ENCODE data around the gene HYDIN.
A peak's percentile ranks its signal among the peaks of the same experiment; 100 is the strongest.
"Not testable (repeated sequence)": the region's sequence is repeated elsewhere in the genome, so short reads cannot be mapped to it uniquely, and the experiment has no call there.

Gene HYDIN

DNA sequence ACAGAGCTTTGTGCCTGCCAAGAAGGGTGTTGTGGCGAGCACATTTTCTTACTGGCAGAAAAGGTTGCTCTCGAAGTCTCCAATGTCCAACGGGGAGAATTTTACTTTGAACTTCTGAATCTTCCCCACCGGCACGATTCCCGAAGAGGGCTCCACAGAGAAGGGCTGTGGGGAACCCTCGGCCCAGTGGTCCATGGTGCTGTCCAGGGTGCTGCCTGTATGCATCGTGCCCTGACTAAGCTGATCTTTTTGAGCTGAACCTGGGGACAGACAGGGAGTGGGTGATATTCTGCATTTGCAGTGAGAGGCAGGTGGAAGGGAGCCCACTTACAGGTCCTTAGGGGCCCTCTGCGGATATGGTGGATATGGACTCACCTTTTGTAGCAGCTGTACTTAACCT, 368.5 kb downstream of the HYDIN start:
- DNase-seq (ENCODE audit: low spot score): not testable (repeated sequence)

DNA sequence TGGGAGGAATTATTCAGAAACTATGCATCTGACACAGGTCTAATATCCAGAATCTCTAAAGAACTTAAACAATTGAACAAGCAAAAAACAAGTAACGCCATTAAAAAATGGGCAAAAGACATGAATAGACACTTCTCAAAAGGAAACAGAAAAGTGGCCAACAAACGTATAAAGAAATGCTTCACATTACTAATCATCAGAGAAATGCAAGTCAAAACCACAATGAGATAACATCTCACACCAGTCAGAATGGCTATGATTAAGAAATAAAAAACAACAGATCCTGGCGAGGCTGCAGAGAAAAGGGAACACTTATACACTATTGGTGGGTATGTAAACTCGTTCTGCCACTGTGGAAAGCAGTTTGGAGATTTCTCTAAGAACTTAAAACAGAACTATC, 379.2 kb downstream of the HYDIN start:
- DNase-seq (ENCODE audit: low spot score): not testable (repeated sequence)

- DNase-seq (ENCODE audit: low spot score): not testable (repeated sequence)
Measured at GRCh38 chr16:70823498-70824118, 406.9 kb downstream of the HYDIN start.

GRCh38 chr16:70822734-70823133, 407.8 kb downstream of the HYDIN start:
- not testable (repeated sequence) for DNase-seq (ENCODE audit: low spot score)

DNA sequence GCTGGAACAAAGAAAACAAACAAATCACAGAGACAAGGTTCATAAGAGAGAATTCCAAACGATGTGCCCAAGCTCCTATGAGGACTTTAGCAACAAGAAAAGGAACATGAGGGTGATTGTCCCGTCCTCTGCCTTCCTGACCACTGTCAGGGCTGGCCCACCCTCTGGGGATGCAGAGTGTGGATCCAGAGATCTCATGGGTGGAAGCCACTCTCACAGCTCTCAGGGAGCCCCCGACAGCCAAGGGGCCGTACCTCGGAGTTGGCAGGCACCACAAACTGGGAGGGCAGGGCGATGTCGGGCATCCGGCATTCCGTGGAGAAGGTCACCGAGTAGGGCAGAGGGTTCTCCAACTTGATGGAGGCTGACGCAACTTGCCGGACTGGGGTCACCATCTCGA, 412.4 kb downstream of the HYDIN start:
- DNase-seq (ENCODE audit: low spot score): not testable (repeated sequence)

- no peak for DNase-seq (ENCODE audit: low spot score)
Measured at GRCh38 chr16:70809392-70810060, 421.0 kb downstream of the HYDIN start.

DNA sequence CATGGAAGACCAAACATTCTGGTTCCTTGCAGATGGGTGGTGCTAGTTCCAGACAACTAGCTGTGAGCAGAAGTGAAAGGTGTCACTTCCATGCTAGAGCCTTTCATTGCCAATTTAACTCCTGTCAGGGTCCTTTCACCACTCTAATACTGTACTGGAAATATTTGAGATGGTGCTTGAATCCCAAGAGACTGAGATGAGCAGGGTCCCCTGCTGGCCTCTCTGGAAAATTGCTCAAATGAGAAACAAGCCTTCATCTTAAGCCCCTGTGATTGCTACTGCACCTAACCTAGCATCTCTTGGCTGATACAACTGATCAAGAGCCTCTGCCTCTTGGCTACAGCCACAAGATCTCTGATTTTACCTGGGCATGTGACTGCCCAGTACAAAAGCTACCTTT, 422.2 kb downstream of the HYDIN start:
- no peak for DNase-seq (ENCODE audit: low spot score)

DNA sequence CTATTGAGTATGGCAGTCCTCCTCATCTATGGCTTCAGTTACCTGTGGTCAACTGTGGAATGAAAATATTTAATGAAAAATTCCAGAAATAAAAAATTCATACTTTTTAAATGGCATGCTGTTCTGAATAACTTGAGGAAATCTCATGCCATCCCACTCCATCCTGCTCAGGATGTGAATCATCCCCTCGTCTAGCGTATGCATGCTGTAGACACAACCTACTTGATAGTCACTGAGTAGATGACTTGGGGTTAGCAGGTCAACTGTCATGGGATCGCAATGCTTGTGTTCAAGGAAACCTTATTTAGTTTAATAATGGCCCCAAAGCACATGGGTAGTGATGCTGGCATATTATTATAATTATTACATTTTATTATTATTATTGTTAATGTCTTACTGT, 424.7 kb downstream of the HYDIN start:
- DNase-seq (ENCODE audit: low spot score): no peak

DNA sequence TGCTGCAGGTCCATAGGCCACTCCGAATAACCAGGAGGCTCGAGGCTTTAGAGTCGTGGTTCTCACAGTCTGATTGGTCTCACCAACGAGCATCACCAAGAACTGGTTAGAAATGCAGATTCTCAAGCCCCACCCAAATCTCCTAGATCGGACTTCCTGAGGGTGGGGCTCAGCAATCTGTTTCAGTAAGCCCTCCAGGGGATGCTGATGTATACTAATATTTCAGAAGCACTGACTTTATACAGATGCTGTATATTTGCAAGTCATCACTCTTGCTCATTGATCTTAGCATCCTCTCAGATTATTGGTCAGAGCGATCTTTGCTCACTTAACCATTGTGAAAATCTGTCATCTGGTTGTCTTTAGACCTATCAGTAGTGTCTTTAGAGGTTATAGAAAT, 425.1 kb downstream of the HYDIN start:
- no peak for DNase-seq (ENCODE audit: low spot score)

DNA sequence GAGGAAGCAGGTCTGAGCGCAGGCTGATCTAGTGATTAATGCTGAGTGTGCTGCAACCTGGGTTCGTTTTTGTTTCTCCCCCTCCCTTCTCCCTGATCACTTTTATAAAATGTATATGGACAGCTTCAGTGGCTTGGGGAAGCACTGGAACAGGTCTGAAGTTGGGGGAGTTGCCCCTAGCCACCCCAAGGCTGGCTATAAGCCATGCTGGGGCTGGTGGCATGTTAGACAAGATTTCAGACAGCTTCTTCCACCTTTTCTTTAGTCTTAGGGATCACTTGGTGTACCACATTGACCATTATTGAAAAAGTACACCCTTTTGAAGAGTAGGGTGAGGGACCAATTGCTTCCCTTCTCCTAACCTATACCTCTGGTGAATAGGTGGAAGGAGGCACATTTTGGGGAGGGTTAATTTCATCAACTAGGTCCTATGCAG, 425.8 kb downstream of the HYDIN start:
- DNase-seq (ENCODE audit: low spot score): no peak

GRCh38 chr16:70804153-70804733, 426.3 kb downstream of the HYDIN start:
- DNase-seq (ENCODE audit: low spot score): no peak

DNA sequence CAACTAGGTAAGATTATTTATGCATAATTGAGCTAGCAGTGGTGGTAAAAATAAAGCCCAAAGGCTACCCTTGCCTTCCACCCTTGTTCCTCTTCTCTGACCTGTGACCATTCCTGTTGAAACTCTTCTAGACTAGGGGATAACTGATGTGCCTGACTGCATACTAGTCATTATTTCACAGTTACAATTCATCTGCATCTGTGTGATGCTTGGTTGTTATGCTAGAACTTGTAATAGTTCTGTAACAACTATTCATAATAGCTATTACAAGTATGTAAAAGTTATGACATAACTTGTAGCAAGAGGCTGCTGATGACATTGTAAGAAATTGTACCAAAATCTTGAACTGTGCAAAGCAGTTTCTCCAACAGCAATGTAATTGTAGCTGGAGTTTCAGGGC, 427.2 kb downstream of the HYDIN start:
- no peak for DNase-seq (ENCODE audit: low spot score)

GRCh38 chr16:70801611-70802010, 428.9 kb downstream of the HYDIN start:
- no peak for DNase-seq (ENCODE audit: low spot score)

- DNase-seq (ENCODE audit: low spot score): peak; percentile 99
Measured at GRCh38 chr16:70800781-70801480, 429.6 kb downstream of the HYDIN start, which contains the start of gene VAC14. Gene VAC14 (minus strand): TSS chr16:70801158. CDS start chr16:70800900, 258 bp downstream.

DNA sequence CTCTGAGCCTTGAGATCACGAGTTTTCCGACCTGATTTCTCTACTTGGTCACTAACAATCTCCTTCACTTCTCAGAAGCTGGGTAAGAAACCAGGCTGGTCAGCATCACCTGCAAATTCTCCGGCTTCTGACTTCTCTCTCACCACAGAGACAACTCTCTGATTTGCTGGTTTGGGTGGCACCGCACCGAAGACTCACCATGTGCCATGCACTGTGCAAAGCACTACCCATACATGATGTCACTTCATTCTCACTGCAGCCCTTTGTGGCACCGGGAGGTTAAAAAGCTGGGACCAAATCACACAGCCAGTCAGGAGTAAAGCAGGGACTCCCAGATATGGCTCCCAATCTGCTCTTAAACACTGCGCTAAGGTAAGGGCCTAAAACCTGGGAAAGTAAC, 430.2 kb downstream of the HYDIN start:
- DNase-seq (ENCODE audit: low spot score): no peak

DNA sequence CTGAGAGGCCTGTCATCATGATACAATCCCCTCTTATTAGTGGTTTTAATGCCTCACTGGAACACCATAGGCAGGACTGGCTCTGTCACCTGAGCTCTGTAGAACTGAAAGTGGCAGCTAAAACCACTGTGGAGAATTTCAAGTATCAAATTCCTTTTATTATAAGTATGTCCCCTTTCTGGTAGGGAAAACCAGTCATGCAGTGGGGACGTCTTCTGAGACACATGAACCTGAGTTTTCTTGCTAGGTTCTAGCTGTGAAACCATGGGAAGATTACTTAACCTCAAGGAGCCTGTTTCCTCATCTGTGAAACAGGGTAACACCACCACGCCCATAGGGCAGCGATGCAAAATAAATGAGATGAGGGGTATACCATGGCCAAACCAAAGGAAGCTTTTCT, 434.2 kb downstream of the HYDIN start:
- no peak for DNase-seq (ENCODE audit: low spot score)

DNA sequence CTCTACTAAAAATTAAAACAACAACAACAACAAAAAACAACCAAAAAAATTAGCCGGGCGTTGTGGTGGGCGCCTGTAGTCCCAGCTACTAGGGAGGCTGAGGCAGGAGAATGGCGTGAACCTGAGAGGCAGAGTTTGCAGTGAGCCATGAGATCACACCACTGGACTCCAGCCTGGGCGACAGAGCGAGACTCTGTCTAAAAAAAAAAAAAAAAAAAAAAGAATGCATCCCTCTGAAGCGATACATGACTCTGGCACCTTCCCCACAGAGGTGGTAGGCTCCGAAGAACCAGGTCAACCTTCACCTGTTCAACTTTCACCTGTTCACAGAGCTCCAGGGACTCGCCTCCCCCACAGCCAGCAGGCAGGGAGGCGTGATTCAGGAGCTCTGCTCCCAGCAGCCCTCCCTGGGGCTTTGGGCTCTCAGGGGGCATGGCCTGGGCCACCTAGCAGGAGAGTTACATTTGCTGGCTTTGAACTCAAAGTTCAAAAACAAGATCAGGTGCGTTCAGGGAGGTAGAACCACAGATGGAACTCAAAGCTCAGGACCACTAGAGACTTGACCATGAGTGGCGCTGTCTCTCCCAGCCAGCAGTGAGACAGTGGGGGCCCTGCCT, 435.1 kb downstream of the HYDIN start:
- DNase-seq (ENCODE audit: low spot score): no peak

- DNase-seq (ENCODE audit: low spot score): no peak
Measured at GRCh38 chr16:70793851-70794502, 436.5 kb downstream of the HYDIN start.

GRCh38 chr16:70790815-70791214, 439.7 kb downstream of the HYDIN start:
- no peak for DNase-seq (ENCODE audit: low spot score)

DNA sequence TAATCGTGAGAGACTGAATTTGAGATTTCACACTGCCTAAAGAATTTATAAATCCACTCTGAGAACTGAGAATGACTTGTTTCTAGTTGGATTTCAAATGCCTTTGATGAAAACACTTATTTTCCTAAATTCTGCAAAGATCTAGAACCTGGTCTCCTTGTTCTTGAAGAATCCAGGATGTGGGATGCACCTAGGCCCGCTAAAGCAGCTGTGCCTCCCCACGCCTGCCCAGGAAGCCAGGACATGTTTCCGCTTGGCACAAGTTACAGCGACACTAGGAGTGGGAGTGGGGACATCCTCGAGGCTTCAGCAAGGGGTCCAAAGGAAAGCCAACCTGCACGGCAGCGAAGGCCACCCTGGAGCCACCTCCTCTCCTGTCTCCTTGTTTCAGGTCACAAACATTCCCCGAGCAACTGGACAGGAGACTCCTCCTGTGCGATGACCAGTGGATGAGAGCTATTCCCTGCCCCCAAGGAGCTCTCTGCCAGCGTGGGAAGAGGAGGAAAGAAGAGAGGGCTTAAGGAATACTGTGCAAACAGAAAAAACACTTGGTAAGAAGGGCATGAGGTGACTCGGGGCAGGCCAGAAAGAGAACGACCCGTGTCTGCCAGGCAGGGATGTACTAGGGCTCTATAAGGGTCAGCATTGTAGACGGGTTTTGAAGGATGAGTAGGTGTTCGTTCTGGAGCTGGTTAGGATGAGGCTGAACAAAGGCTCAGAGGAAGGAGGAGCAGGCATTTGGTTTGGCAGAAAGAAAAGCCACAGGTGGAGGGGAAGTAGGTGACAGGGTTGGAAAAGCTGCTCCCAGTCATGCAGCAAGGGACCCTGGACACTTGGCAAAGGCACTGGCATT, 440.7 kb downstream of the HYDIN start:
- no peak for DNase-seq (ENCODE audit: low spot score)
